HepG2 (cell line): ENCODE measurements around the gene CRYGA. TPM values are rescaled to one million over a fixed set of nuclear protein-coding genes. Genes with fewer than 3 reads are reported as not detected.

Source experiments
- HIVEP1 ChIP-seq: sonication (generic); formaldehyde crosslinking; IDR thresholded peaks from 2 replicates; pipeline ENCODE4 v1.4.0; 2020; ENCODE audit warnings: mild to moderate bottlenecking, missing genetic modification reagents
- HNF4A ChIP-seq: sonication (generic); formaldehyde crosslinking; IDR thresholded peaks from 2 replicates; pipeline ENCODE4 v1.4.0; 2020; ENCODE audit warnings: missing genetic modification reagents
- HOXA5 ChIP-seq: sonication (generic); formaldehyde crosslinking; IDR thresholded peaks from 2 replicates; pipeline ENCODE4 v1.4.0; 2020; ENCODE audit warnings: missing genetic modification reagents
- KDM1A ChIP-seq: IDR thresholded peaks from 2 replicates; pipeline ENCODE4 v1.6.1; 2016; ENCODE audit warnings: missing compliant biosample characterization
- RELA ChIP-seq: sonication (generic); formaldehyde crosslinking; IDR thresholded peaks from 2 replicates; pipeline ENCODE4 v1.4.0; 2020; ENCODE audit warnings: missing genetic modification reagents
- SIN3A ChIP-seq: IDR thresholded peaks from 2 replicates; pipeline ENCODE4 v1.6.1; 2011; ENCODE audit warnings: low read depth, mild to moderate bottlenecking, control low read depth, low read length, borderline replicate concordance
- SIX1 ChIP-seq: sonication (generic); formaldehyde crosslinking; IDR thresholded peaks from 2 replicates; pipeline ENCODE4 v1.4.0; 2020; ENCODE audit warnings: missing genetic modification reagents, borderline replicate concordance
- ZEB1 ChIP-seq: IDR thresholded peaks from 2 replicates; pipeline ENCODE4 v1.6.1; 2012; ENCODE audit warnings: mild to moderate bottlenecking, low read depth, inconsistent platforms; ENCODE audit not compliant: insufficient replicate concordance
- ZFP36L1 ChIP-seq: sonication (generic); formaldehyde crosslinking; IDR thresholded peaks from 2 replicates; pipeline ENCODE4 v1.8.0; 2022; ENCODE audit warnings: mild to moderate bottlenecking, missing genetic modification reagents, moderate library complexity
- ZFP90 ChIP-seq: sonication (generic); formaldehyde crosslinking; IDR thresholded peaks from 2 replicates; pipeline ENCODE4 v1.8.0; 2022; ENCODE audit warnings: missing genetic modification reagents, mild to moderate bottlenecking, inconsistent platforms, borderline replicate concordance
- ZNF124 ChIP-seq: sonication (generic); formaldehyde crosslinking; IDR thresholded peaks from 2 replicates; pipeline ENCODE4 v1.4.0; 2020; ENCODE audit warnings: missing genetic modification reagents
- ZNF747 ChIP-seq: sonication (generic); formaldehyde crosslinking; IDR thresholded peaks from 2 replicates; pipeline ENCODE4 v1.8.1; 2023; ENCODE audit warnings: missing genetic modification reagents, mild to moderate bottlenecking, borderline replicate concordance
- polyA plus RNA-seq, 8 experiments: library from polyadenylated mRNA; depleted of rRNA in 3 of 8; stranded (reverse) in 7 of 8; unstranded in 1 of 8; fragments of >200 nt; fragmentation: Illumina TruSeq in 4 of 8; extraction: Trizol in 4 of 8; gene quantifications; 2 replicates each; pipeline versions ENCODE4 v1.2.1 to v1.2.3, GENCODE V29; 2011 to 2016; ENCODE audit warnings: low read depth in 4 of 8, missing spikeins in 1 of 8, mixed read lengths in 1 of 8; ENCODE audit not compliant: insufficient read depth in 1 of 8
- total RNA-seq, 5 experiments: library from RNA; depleted of rRNA; stranded (reverse); fragments of >200 nt; fragmentation: Illumina TruSeq; extraction: Trizol; gene quantifications; 2 replicates each; pipeline ENCODE4 v1.2.3, GENCODE V29; 2016; ENCODE audit warnings: low read depth in 1 of 5
- TF ChIP-seq, protein P1 (sequence below): sonication (generic); formaldehyde crosslinking; conservative IDR thresholded peaks from 2 replicates; pipeline ENCODE4 v1.8.1; 2023; ENCODE audit warnings: missing genetic modification reagents
- TF ChIP-seq, protein P2 (sequence below): sonication (generic); formaldehyde crosslinking; IDR thresholded peaks from 2 replicates; pipeline ENCODE4 v1.5.0; 2020; ENCODE audit warnings: missing genetic modification reagents
- TF ChIP-seq, protein P3 (sequence below): sonication (generic); formaldehyde crosslinking; IDR thresholded peaks from 2 replicates; pipeline ENCODE4 v1.5.0; 2020; ENCODE audit warnings: missing genetic modification reagents
- TF ChIP-seq, protein P4 (sequence below): sonication (generic); formaldehyde crosslinking; IDR thresholded peaks from 2 replicates; pipeline ENCODE4 v1.4.0; 2020; ENCODE audit warnings: missing genetic modification reagents, borderline replicate concordance
- TF ChIP-seq, protein P5 (sequence below): sonication (generic); formaldehyde crosslinking; IDR thresholded peaks from 2 replicates; pipeline ENCODE4 v1.4.0; 2020; ENCODE audit warnings: mild to moderate bottlenecking, missing genetic modification reagents

Gene CRYGA
- total and polyA plus RNA-seq, 2 of the 13 experiments (the other 11 are each of a cell fraction or from before 2014, with no cell fraction given) = not detected

DNA sequence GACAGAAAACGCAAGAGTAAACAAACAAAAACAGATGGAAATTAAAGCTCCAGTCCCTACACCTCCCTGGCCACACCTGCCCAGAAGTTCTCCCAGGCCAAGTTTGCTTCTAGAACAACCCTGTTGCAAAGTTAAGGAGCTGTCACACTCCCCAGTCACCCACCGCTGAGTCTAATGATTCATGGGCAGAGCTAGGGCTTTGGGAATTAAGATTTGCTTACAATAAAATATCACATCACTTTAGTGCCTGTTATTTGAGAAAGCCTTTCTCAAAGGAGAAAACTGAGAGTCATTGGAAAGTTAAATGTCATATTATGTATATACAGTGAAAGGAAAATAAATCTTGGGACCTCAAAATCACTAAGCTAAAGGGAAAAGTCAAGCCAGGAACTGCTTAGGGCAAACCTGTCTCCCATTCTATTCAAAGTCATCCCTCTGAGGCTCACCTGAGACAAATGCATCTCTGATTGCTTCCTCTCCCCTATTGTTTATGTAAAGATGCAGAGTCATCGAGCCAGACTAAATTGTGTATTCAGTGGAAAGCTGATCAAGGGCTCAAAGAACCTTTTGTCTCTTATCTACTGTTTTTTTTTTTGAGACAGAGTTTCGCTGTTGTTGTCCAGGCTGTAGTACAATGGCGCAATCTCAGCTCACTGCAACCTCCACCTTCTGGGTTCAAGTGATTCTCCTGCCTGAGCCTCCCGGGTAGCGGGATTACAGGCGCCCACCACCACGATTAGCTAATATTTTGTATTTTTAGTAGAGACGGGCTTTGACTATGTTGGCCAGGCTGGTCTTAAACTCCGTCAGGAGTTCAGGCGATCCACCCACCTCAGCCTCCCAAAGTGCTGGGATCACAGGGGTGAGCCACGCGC, 20.2 kb downstream of the CRYGA start (continued):
- TF ChIP-seq KDM1A = peak; percentile 100
- TF ChIP-seq, protein P1, sequence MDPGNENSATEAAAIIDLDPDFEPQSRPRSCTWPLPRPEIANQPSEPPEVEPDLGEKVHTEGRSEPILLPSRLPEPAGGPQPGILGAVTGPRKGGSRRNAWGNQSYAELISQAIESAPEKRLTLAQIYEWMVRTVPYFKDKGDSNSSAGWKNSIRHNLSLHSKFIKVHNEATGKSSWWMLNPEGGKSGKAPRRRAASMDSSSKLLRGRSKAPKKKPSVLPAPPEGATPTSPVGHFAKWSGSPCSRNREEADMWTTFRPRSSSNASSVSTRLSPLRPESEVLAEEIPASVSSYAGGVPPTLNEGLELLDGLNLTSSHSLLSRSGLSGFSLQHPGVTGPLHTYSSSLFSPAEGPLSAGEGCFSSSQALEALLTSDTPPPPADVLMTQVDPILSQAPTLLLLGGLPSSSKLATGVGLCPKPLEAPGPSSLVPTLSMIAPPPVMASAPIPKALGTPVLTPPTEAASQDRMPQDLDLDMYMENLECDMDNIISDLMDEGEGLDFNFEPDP (CRISPR knock-in tag) = no peak
- TF ChIP-seq, protein P2, sequence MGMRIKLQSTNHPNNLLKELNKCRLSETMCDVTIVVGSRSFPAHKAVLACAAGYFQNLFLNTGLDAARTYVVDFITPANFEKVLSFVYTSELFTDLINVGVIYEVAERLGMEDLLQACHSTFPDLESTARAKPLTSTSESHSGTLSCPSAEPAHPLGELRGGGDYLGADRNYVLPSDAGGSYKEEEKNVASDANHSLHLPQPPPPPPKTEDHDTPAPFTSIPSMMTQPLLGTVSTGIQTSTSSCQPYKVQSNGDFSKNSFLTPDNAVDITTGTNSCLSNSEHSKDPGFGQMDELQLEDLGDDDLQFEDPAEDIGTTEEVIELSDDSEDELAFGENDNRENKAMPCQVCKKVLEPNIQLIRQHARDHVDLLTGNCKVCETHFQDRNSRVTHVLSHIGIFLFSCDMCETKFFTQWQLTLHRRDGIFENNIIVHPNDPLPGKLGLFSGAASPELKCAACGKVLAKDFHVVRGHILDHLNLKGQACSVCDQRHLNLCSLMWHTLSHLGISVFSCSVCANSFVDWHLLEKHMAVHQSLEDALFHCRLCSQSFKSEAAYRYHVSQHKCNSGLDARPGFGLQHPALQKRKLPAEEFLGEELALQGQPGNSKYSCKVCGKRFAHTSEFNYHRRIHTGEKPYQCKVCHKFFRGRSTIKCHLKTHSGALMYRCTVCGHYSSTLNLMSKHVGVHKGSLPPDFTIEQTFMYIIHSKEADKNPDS = no peak
- no peak for TF ChIP-seq SIN3A
- no peak; the same call in 1 of the 2 replicates for TF ChIP-seq SIX1
- peak; percentile 79 for TF ChIP-seq ZEB1
- TF ChIP-seq ZNF747 (CRISPR knock-in tag) = no peak
- no peak for TF ChIP-seq ZFP36L1 (CRISPR knock-in tag)
- TF ChIP-seq HNF4A (CRISPR knock-in tag) = peak; percentile 28; the same call in 1 of the 2 replicates
- TF ChIP-seq ZFP90 (CRISPR knock-in tag) = 0 out of 2 replicates have a peak, but pooled peaks have one; percentile 62
- no peak for TF ChIP-seq HIVEP1 (CRISPR knock-in tag)
- TF ChIP-seq, protein P3, sequence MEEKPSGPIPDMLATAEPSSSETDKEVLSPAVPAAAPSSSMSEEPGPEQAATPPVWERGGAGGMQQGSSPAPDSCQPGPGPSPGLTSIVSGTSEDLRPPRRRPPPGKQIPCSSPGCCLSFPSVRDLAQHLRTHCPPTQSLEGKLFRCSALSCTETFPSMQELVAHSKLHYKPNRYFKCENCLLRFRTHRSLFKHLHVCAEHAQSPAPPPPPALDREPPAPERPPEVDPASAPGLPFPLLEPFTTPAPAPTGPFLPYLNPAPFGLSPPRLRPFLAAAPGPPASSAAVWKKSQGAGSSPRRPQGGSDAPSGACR (CRISPR knock-in tag) = no peak; the same call in 1 of the 2 replicates
- TF ChIP-seq, protein P4, sequence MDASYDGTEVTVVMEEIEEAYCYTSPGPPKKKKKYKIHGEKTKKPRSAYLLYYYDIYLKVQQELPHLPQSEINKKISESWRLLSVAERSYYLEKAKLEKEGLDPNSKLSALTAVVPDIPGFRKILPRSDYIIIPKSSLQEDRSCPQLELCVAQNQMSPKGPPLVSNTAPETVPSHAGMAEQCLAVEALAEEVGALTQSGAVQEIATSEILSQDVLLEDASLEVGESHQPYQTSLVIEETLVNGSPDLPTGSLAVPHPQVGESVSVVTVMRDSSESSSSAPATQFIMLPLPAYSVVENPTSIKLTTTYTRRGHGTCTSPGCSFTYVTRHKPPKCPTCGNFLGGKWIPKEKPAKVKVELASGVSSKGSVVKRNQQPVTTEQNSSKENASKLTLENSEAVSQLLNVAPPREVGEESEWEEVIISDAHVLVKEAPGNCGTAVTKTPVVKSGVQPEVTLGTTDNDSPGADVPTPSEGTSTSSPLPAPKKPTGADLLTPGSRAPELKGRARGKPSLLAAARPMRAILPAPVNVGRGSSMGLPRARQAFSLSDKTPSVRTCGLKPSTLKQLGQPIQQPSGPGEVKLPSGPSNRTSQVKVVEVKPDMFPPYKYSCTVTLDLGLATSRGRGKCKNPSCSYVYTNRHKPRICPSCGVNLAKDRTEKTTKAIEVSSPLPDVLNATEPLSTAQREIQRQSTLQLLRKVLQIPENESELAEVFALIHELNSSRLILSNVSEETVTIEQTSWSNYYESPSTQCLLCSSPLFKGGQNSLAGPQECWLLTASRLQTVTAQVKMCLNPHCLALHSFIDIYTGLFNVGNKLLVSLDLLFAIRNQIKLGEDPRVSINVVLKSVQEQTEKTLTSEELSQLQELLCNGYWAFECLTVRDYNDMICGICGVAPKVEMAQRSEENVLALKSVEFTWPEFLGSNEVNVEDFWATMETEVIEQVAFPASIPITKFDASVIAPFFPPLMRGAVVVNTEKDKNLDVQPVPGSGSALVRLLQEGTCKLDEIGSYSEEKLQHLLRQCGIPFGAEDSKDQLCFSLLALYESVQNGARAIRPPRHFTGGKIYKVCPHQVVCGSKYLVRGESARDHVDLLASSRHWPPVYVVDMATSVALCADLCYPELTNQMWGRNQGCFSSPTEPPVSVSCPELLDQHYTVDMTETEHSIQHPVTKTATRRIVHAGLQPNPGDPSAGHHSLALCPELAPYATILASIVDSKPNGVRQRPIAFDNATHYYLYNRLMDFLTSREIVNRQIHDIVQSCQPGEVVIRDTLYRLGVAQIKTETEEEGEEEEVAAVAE (CRISPR knock-in tag) = 0 out of 2 replicates have a peak, but pooled peaks have one; percentile 2
- TF ChIP-seq ZNF124 = no peak
- TF ChIP-seq RELA (CRISPR knock-in tag) = no peak
- TF ChIP-seq, protein P5, sequence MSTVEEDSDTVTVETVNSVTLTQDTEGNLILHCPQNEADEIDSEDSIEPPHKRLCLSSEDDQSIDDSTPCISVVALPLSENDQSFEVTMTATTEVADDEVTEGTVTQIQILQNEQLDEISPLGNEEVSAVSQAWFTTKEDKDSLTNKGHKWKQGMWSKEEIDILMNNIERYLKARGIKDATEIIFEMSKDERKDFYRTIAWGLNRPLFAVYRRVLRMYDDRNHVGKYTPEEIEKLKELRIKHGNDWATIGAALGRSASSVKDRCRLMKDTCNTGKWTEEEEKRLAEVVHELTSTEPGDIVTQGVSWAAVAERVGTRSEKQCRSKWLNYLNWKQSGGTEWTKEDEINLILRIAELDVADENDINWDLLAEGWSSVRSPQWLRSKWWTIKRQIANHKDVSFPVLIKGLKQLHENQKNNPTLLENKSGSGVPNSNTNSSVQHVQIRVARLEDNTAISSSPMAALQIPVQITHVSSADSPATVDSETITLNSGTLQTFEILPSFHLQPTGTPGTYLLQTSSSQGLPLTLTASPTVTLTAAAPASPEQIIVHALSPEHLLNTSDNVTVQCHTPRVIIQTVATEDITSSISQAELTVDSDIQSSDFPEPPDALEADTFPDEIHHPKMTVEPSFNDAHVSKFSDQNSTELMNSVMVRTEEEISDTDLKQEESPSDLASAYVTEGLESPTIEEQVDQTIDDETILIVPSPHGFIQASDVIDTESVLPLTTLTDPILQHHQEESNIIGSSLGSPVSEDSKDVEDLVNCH (CRISPR knock-in tag) = no peak
- TF ChIP-seq HOXA5 = 0 out of 2 replicates have a peak, but pooled peaks have one; percentile 35
